Esophagus muscularis mucosa (tissue), 4 donors: ENCODE results near the gene CAPZB.

ENCODE experiments used
- EP300 ChIP-seq: sonication (generic); formaldehyde crosslinking; IDR thresholded peaks from one replicate; pipeline ENCODE4 v1.6.1; 2017; ENCODE audit warnings: antibody characterized with exemption
- POLR2A ChIP-seq: fragments of 450-650 bp; IDR thresholded peaks from one replicate; pipeline ENCODE4 v1.6.1; 2017; ENCODE audit warnings: antibody characterized with exemption, moderate library complexity, mild to moderate bottlenecking, low read depth
- POLR2AphosphoS5 ChIP-seq, 2 donors: sonication (generic); formaldehyde crosslinking; IDR thresholded peaks; one replicate each; pipeline ENCODE4 v1.6.1; 2017; ENCODE audit warnings: antibody characterized with exemption in 2 of 2
- TF ChIP-seq, protein P1 (sequence below), 3 experiments: fragments of 200-600 bp in 2 of 3; fragments of 450-650 bp in 1 of 3; sonication (generic) in 2 of 3; IDR thresholded peaks; one replicate each; pipeline ENCODE4 v1.5.1; 2017 to 2019; ENCODE audit warnings: antibody characterized with exemption in 3 of 3, mild to moderate bottlenecking in 2 of 3, moderate library complexity in 1 of 3

DNA sequence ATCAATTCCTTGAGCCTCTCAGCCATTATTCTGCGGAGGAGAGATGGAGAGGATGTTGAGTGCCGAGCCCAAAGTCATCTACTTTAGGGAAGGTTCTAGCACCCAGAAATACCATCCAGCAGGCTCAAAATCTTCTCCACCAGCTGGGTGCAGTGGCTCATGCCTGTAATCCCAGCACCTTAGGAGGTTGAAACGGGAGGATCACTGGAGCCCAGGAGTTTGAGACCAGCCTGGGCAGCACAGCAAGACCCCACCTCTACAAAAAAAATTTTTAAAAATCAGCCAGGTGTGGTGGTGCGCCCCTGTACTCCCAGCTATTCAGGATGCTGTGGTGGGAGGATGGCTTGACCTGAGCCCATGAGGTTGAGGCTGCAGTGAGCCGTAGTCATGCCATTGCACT, 39.5 kb upstream of the CAPZB start:
- TF ChIP-seq, protein P1, sequence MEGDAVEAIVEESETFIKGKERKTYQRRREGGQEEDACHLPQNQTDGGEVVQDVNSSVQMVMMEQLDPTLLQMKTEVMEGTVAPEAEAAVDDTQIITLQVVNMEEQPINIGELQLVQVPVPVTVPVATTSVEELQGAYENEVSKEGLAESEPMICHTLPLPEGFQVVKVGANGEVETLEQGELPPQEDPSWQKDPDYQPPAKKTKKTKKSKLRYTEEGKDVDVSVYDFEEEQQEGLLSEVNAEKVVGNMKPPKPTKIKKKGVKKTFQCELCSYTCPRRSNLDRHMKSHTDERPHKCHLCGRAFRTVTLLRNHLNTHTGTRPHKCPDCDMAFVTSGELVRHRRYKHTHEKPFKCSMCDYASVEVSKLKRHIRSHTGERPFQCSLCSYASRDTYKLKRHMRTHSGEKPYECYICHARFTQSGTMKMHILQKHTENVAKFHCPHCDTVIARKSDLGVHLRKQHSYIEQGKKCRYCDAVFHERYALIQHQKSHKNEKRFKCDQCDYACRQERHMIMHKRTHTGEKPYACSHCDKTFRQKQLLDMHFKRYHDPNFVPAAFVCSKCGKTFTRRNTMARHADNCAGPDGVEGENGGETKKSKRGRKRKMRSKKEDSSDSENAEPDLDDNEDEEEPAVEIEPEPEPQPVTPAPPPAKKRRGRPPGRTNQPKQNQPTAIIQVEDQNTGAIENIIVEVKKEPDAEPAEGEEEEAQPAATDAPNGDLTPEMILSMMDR (IDR thresholded peaks at IDR 0.05): no peak
- TF ChIP-seq POLR2A (no peak), EP300 (no peak), POLR2AphosphoS5 (IDR thresholded peaks at IDR 0.05) (no peak)
